Heart left ventricle (tissue), 16 donors: ENCODE data around the gene SFXN4. TPM values are rescaled to one million over a fixed set of nuclear protein-coding genes. Genes with fewer than 3 reads are reported as not detected.

Experiments
- ATAC-seq, 4 donors: fragments of 200-7000 bp; cut with Tn5 transposase; one replicate each; pipeline ENCODE4 v1.9.1; 2020 to 2022; ENCODE audit warnings: moderate library complexity in 4 of 4, mild to moderate bottlenecking in 3 of 4, moderate number of reproducible peaks in 1 of 4
- DNase-seq, 5 donors: peaks; one replicate each; pipeline ENCODE4 v3.0.0-alpha.2; 2020
- H3K27ac ChIP-seq, 12 donors: fragments of 200-600 bp; sonication (generic) in 4 of 12; one replicate each; pipeline versions ENCODE4 v1.5.0 to v1.8.0; 2016 to 2022; ENCODE audit warnings: mild to moderate bottlenecking in 2 of 12
- H3K27me3 ChIP-seq, 9 donors: fragments of 200-600 bp; sonication (generic) in 2 of 9; one replicate each; pipeline versions ENCODE4 v1.5.1 to v1.8.0; 2016 to 2022; ENCODE audit warnings: mild to moderate bottlenecking in 3 of 9
- H3K36me3 ChIP-seq, 9 donors: fragments of 200-600 bp; sonication (generic) in 2 of 9; one replicate each; pipeline versions ENCODE4 v1.5.0 to v1.8.0; 2018 to 2022; ENCODE audit warnings: mild to moderate bottlenecking in 2 of 9
- H3K4me1 ChIP-seq, 12 donors: fragments of 200-600 bp; sonication (generic) in 4 of 12; one replicate each; pipeline versions ENCODE4 v1.5.0 to v1.8.0; 2016 to 2022; ENCODE audit warnings: mild to moderate bottlenecking in 3 of 12
- H3K4me3 ChIP-seq, 12 donors: fragments of 200-600 bp; sonication (generic) in 4 of 12; one replicate each; pipeline versions ENCODE4 v1.5.0 to v1.8.0; 2017 to 2022; ENCODE audit warnings: mild to moderate bottlenecking in 9 of 12, moderate library complexity in 4 of 12
- H3K9me3 ChIP-seq, 12 donors: fragments of 200-600 bp; sonication (generic) in 4 of 12; one replicate each; pipeline versions ENCODE4 v1.5.0 to v1.8.0; 2016 to 2022; ENCODE audit warnings: mild to moderate bottlenecking in 1 of 12
- POLR2A ChIP-seq, 2 donors: fragments of 450-650 bp; IDR thresholded peaks; one replicate each; pipeline ENCODE4 v1.6.1; 2017; ENCODE audit warnings: antibody characterized with exemption in 2 of 2, mild to moderate bottlenecking in 2 of 2, moderate library complexity in 2 of 2
- WGBS, 4 donors: extraction: QIAGEN DNeasy Blood & Tissue Kit in 2 of 4; methylation state at CpG; one replicate each; pipeline versions ENCODE4 v1.1.5 to v1.1.7; 2013 to 2018; 5-methylcytosine and 5-hydroxymethylcytosine counted together
- intact Hi-C, 10 donors: fragments of 100-400 bp; cut with DNase I; formaldehyde crosslinking; loops; one replicate each; pipeline versions ENCODE4 v1.11.1 to v1.14.2; 2022
- polyA plus RNA-seq, 2 donors: library from polyadenylated mRNA; stranded (reverse); fragments of 200-250 nt; gene quantifications; one replicate each; pipeline ENCODE4 v1.2.3, GENCODE V29; 2013
- total RNA-seq, 9 donors: library from RNA; depleted of rRNA in 2 of 9; stranded (reverse); fragments of >200 nt in 2 of 9; fragmentation: NEBNext Ultra II Directional in 3 of 9; extraction: Animal tissue kit (Norgen Biotek cat#: 25700) in 3 of 9; gene quantifications; one replicate each; pipeline versions ENCODE4 v1.1.0 to v1.2.4, GENCODE V29; 2016 to 2023
- TF ChIP-seq, protein P1 (sequence below), 12 donors: fragments of 200-600 bp; sonication (generic) in 4 of 12; IDR thresholded peaks; one replicate each; pipeline versions ENCODE4 v1.5.0 to v1.8.0; 2018 to 2022; ENCODE audit warnings: antibody characterized with exemption in 12 of 12, mild to moderate bottlenecking in 5 of 12
- donor health status: ischemic (EF 13 %, LVEDD 7.1; RV severe dilation, severe dysfunction).
- donor health status: healthy with polysubstance abuse.
- donor health status: DM: no; HTN: yes; CAD: no.
- donor health status: DM: no; HTN: no; CAD: no.
- donor health status: ischemic (EF 25% LVEDD 6.9; RV normal size, moderate dysfunction).
- donor health status: ischemic (EF 25% LVEDD 5.7; RV mildly dilated, moderate dysfunction).
- donor health status: healthy.
- donor health status: DM: yes; HTN: yes; CAD: no.
- donor health status: ischemic (EF 35%, LVEDD 5.7; RV mildly dilated, moderate dysfunction).
- donor health status: nonischemic (EF 11% LVEDD 7.7; RV severe dilation, severe dysfunction).
- donor health status: DM: yes; HTN: yes; CAD: no.
- donor health status: PGD.
- donor health status: ischemic (EF 29% LVEDD 5.4; RV normal size, mild dysfunction).
- donor health status: nonischemic (EF 23%, LVEDD 6.1; RV moderate dilation, normal function).

SFXN4 gene
- total and polyA plus RNA-seq, 11 donors, result 33.2 to 68.5 (median 42.8) TPM

DNA sequence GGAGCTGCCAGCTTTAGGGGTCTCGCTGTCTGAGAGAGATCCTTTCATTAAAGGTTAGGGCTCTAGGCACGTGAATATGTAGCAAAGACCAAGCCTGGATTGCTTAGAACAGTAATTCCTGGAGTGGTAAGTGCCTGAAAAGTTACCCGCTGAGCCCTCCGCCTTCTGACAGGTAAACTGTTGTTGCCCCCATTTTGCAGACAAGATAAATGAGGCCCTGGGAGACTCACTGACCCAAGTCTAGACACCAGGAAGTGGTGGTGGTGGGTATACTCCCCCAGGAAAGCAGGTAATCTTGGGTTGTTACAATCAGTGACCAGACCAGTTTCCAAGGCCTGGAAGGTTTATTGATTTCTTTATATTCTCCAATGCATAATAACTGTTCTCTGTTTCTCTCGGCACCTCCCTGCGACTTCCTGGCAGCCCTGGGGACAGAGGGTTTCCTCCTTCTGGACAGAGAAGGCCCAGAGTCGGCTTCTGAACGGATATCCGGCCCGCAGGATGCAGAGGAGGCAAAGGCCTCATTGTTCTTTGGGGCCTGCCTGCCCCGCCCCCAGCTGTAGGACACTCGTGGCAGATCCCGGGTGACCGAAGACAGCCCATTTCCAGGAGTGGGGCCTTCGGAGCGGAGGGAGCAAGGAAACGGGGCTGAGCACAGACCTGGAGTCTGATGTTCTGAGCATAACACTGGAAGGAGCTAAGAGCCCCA lies 40.5 kb upstream of the SFXN4 start:
- TF ChIP-seq, protein P1, sequence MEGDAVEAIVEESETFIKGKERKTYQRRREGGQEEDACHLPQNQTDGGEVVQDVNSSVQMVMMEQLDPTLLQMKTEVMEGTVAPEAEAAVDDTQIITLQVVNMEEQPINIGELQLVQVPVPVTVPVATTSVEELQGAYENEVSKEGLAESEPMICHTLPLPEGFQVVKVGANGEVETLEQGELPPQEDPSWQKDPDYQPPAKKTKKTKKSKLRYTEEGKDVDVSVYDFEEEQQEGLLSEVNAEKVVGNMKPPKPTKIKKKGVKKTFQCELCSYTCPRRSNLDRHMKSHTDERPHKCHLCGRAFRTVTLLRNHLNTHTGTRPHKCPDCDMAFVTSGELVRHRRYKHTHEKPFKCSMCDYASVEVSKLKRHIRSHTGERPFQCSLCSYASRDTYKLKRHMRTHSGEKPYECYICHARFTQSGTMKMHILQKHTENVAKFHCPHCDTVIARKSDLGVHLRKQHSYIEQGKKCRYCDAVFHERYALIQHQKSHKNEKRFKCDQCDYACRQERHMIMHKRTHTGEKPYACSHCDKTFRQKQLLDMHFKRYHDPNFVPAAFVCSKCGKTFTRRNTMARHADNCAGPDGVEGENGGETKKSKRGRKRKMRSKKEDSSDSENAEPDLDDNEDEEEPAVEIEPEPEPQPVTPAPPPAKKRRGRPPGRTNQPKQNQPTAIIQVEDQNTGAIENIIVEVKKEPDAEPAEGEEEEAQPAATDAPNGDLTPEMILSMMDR (IDR thresholded peaks at IDR 0.05), result no peak
- no peak for TF ChIP-seq POLR2A (IDR thresholded peaks at IDR 0.05)
- Histone ChIP-seq H3K9me3 (no peaks in the 10 kb centered on the region), H3K27ac (peak overlapping the region; percentile 93 to 100 (median 98)), H3K27me3 (no peaks in the 10 kb centered on the region), H3K4me1 (peaks cover 0 to 38% (median 19%) of the 10 kb centered on the region in 12 donors), H3K4me3 (peak overlapping the region in 10 of 12 donors; percentile 74 to 97 (median 89)), H3K36me3 (no peaks in the 10 kb centered on the region)
- peak; percentile 21 to 73 (median 38) for ATAC-seq
- intact Hi-C loops, result loop anchor here in 9 of 10 donors (1.0 to 10.0 kb wide), 14 partner anchors 46 to 389 kb away; partner anchors contain the start of gene TIAL1 (in 1 of the 9)
- WGBS, 4 donors, result 33 to 42% (median 39%) methylated on average over 17 of the region's 17 CpGs
- peak; percentile 85 to 89 (median 88) for DNase-seq

DNA sequence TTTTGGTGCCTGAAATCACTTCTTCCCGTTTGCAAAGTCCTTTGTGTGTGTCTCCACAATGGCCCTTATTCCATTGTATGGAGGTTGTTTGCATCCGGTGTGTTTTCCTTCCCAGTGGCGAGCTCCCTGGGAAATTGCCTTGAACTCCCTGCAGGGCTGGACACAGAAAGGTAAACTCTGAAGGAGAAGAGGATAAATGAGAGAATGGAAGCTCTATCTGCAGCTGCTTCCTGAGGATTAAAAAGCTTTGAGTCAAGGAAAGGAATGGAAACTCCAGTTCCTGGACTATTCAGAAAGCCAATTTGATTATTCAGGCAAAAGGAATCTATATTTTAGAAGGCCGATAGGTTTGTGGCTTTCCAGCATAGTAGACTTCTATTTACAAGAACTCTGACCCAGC lies 37.5 kb upstream of the SFXN4 start:
- Histone ChIP-seq H3K27ac (peak overlapping the region in 8 of 12 donors; percentile 8 to 53 (median 26)), H3K4me1 (peaks cover 0 to 17% (median 12%) of the 10 kb centered on the region in 12 donors), H3K9me3 (no peaks in the 10 kb centered on the region), H3K27me3 (no peaks in the 10 kb centered on the region), H3K4me3 (no peak overlapping the region), H3K36me3 (no peaks in the 10 kb centered on the region)
- WGBS, 4 donors, result 58 to 72% (median 65%) methylated on average over 4 of the region's 4 CpGs
- ATAC-seq (no peak), DNase-seq (no peak)
- TF ChIP-seq POLR2A (IDR thresholded peaks at IDR 0.05), result no peak
- TF ChIP-seq, protein P1 (IDR thresholded peaks at IDR 0.05), result no peak
- intact Hi-C loops, result loop anchor here in 3 of 10 donors (2.0 to 10.0 kb wide), 6 partner anchors 212 to 392 kb away; partner anchors contain the start of genes RGS10 (in 1 of the 3) and TIAL1 (in 1 of the 3)

DNA sequence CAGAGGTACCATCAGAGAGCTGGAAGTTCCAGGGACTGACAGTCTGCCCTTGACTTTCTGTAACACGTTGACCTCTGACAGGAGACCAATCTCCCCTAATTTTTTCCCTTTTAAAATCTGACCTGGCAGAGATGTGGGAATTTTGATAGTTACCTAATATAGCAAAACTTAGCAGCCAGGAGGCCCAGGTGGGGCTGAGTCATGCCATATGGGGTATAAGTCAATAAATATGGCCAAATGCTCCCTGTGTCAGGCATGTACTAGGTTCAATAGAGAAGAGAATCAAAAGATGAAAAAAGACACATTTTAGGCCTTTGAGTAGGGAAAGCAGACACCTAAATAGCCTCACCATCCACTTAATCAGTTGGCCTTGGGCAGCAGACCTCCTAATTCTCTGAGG lies 35.7 kb upstream of the SFXN4 start:
- Histone ChIP-seq H3K4me1 (peaks cover 0 to 17% (median 9%) of the 10 kb centered on the region in 12 donors), H3K27me3 (no peaks in the 10 kb centered on the region), H3K9me3 (no peaks in the 10 kb centered on the region), H3K4me3 (no peak overlapping the region), H3K36me3 (no peaks in the 10 kb centered on the region), H3K27ac (no peak overlapping the region)
- TF ChIP-seq, protein P1 (IDR thresholded peaks at IDR 0.05), result no peak
- no peak for TF ChIP-seq POLR2A (IDR thresholded peaks at IDR 0.05)
- 86 to 100% (median 93%) methylated on average over 1 of the region's 1 CpG for WGBS, 4 donors
- intact Hi-C loops, result loop anchor here in 5 of 10 donors (2.0 to 10.0 kb wide), 6 partner anchors 214 to 394 kb away; partner anchors contain the start of genes RGS10 (in 1 of the 5) and TIAL1 (in 1 of the 5)
- ATAC-seq (no peak), DNase-seq (no peak)
